Stomach (tissue), 4 donors: ENCODE measurements around the gene PRDM8.
"Not testable (repeated sequence)": the region's sequence is repeated elsewhere in the genome, so short reads cannot be mapped to it uniquely, and the experiment has no call there.

ENCODE experiments used
- EP300 ChIP-seq: sonication (generic); formaldehyde crosslinking; IDR thresholded peaks from one replicate; pipeline ENCODE4 v1.6.1; 2017; ENCODE audit warnings: antibody characterized with exemption
- POLR2A ChIP-seq, 4 donors: fragments of 450-650 bp; IDR thresholded peaks; one replicate each; pipeline ENCODE4 v1.6.1; 2016; ENCODE audit warnings: antibody characterized with exemption in 4 of 4, control low read depth in 2 of 4, mild to moderate bottlenecking in 1 of 4, moderate library complexity in 1 of 4
- TF ChIP-seq, protein P1 (sequence below), 7 experiments: fragments of 450-650 bp in 4 of 7; fragments of 200-600 bp in 3 of 7; sonication (generic) in 3 of 7; IDR thresholded peaks; one replicate each; pipeline ENCODE4 v1.5.1; 2016 to 2019; ENCODE audit warnings: antibody characterized with exemption in 7 of 7, control low read depth in 2 of 7, mild to moderate bottlenecking in 1 of 7

DNA sequence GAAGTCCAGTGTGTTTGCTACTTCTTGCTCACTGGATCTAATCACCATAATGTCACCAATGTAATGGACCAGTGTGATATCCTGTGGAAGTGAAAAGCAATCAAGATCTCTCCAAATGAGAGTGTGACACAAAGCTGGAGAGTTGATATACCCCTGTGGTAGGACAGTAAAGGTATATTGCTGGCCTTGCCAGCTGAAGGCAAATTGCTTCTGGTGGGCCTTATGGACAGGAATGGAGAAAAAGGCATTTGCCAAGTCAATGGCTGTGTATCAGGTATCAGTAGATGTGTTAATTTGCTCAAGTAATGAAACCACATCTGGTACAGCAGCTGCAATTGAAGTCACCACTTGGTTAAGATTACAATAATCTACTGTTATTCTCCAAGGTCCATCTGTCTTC lies 19.5 kb upstream of the PRDM8 start:
- TF ChIP-seq, protein P1, sequence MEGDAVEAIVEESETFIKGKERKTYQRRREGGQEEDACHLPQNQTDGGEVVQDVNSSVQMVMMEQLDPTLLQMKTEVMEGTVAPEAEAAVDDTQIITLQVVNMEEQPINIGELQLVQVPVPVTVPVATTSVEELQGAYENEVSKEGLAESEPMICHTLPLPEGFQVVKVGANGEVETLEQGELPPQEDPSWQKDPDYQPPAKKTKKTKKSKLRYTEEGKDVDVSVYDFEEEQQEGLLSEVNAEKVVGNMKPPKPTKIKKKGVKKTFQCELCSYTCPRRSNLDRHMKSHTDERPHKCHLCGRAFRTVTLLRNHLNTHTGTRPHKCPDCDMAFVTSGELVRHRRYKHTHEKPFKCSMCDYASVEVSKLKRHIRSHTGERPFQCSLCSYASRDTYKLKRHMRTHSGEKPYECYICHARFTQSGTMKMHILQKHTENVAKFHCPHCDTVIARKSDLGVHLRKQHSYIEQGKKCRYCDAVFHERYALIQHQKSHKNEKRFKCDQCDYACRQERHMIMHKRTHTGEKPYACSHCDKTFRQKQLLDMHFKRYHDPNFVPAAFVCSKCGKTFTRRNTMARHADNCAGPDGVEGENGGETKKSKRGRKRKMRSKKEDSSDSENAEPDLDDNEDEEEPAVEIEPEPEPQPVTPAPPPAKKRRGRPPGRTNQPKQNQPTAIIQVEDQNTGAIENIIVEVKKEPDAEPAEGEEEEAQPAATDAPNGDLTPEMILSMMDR (IDR thresholded peaks at IDR 0.05): not testable (repeated sequence)
- not testable (repeated sequence) for TF ChIP-seq POLR2A (IDR thresholded peaks at IDR 0.05); EP300
